Tongue (tissue), 2 donors: Measurements from ENCODE around the gene DCHS1. TPM values are rescaled to one million over a fixed set of nuclear protein-coding genes. Genes with fewer than 3 reads are reported as not detected.

ENCODE experiments used
- DNase-seq: peaks from one replicate; pipeline ENCODE4 v3.0.0-alpha.2; 2015
- total RNA-seq: library from RNA; depleted of rRNA; stranded (reverse); fragments of >200 nt; gene quantifications from one replicate; pipeline ENCODE4 v1.2.3, GENCODE V29; 2014

Gene DCHS1
- total RNA-seq, 1 donor from 2014 or later: 64.6 TPM

GRCh38 chr11:6627762-6628241, 27.8 kb downstream of the DCHS1 start:
- no peak for DNase-seq

GRCh38 chr11:6626971-6627761, 28.4 kb downstream of the DCHS1 start:
- no peak for DNase-seq

GRCh38 chr11:6625832-6626420, 29.7 kb downstream of the DCHS1 start:
- no peak for DNase-seq

GRCh38 chr11:6625156-6625831, 30.3 kb downstream of the DCHS1 start:
- DNase-seq: no peak

- DNase-seq: no peak
Measured at GRCh38 chr11:6623391-6624363, 31.9 kb downstream of the DCHS1 start.

GRCh38 chr11:6622261-6623171, 33.1 kb downstream of the DCHS1 start:
- DNase-seq: no peak

- no peak for DNase-seq
Measured at GRCh38 chr11:6621711-6622211, 33.8 kb downstream of the DCHS1 start.

- DNase-seq: no peak
Measured at GRCh38 chr11:6620636-6621035, 35.0 kb downstream of the DCHS1 start.

- peak; percentile 98 for DNase-seq
Measured at GRCh38 chr11:6619004-6619745, 36.4 kb downstream of the DCHS1 start, which contains the start of gene TPP1. TPP1 (minus strand) TSS chr11:6619422; CDS start chr11:6619400, 22 bp downstream.

- peak; percentile 52 for DNase-seq
Measured at GRCh38 chr11:6618117-6619003, 37.2 kb downstream of the DCHS1 start.

GRCh38 chr11:6617315-6617781, 38.3 kb downstream of the DCHS1 start:
- no peak for DNase-seq

- no peak for DNase-seq
Measured at GRCh38 chr11:6616596-6617250, 38.9 kb downstream of the DCHS1 start.

- no peak for DNase-seq
Measured at GRCh38 chr11:6615882-6616585, 39.6 kb downstream of the DCHS1 start.

- no peak for DNase-seq
Measured at GRCh38 chr11:6615046-6615445, 40.6 kb downstream of the DCHS1 start.

GRCh38 chr11:6614446-6614845, 41.2 kb downstream of the DCHS1 start:
- no peak for DNase-seq

- DNase-seq: no peak
Measured at GRCh38 chr11:6613496-6613895, 42.1 kb downstream of the DCHS1 start.
